ENCODE data around the gene SYP.
"Not testable (repeated sequence)": the region's sequence is repeated elsewhere in the genome, so short reads cannot be mapped to it uniquely, and the experiment has no call there.

Gene SYP

GRCh38 chrX:49164589-49165360 is 35.2 kb downstream of the SYP start:
- DNase-seq: no peak

GRCh38 chrX:49163555-49164419 is 36.2 kb downstream of the SYP start:
- DNase-seq: peak; percentile 82

- no peak for DNase-seq
These were observed 37.4 kb downstream of the SYP start, which contains the start of gene MAGIX for GRCh38 chrX:49162620-49163019. Gene MAGIX, plus strand, starts transcription at chrX:49162758. Its CDS starts 132 bp downstream, at chrX:49162890.

GRCh38 chrX:49161632-49162031 is 38.4 kb downstream of the SYP start:
- DNase-seq: no peak

- no peak for DNase-seq
These were observed 39.1 kb downstream of the SYP start for GRCh38 chrX:49160908-49161307.

GRCh38 chrX:49157194-49157593 is 42.8 kb downstream of the SYP start:
- no peak for DNase-seq

GRCh38 chrX:49155900-49156837 is 43.8 kb downstream of the SYP start:
- DNase-seq: peak; percentile 89

- DNase-seq: peak; percentile 50
These were observed 44.6 kb downstream of the SYP start for GRCh38 chrX:49155243-49155899.

- DNase-seq: no peak
These were observed 46.5 kb downstream of the SYP start for GRCh38 chrX:49153467-49153866.

- DNase-seq: not testable (repeated sequence)
These were observed 50.7 kb downstream of the SYP start for GRCh38 chrX:49149291-49149690.

GRCh38 chrX:49148390-49149100 is 51.4 kb downstream of the SYP start:
- DNase-seq: not testable (repeated sequence)

GRCh38 chrX:49147936-49148335 is 52.1 kb downstream of the SYP start:
- no peak for DNase-seq

- DNase-seq: no peak
These were observed 52.7 kb downstream of the SYP start for GRCh38 chrX:49147282-49147681.

- DNase-seq: not testable (repeated sequence)
These were observed 56.8 kb downstream of the SYP start for GRCh38 chrX:49143154-49143553.

GRCh38 chrX:49142264-49142663 is 57.7 kb downstream of the SYP start:
- DNase-seq: peak; percentile 21

GRCh38 chrX:49139713-49140112 is 60.3 kb downstream of the SYP start:
- DNase-seq: no peak
